GM19324 (cell line): ENCODE measurements around the gene NAALADL2.
"Not testable (repeated sequence)": the region's sequence is repeated elsewhere in the genome, so short reads cannot be mapped to it uniquely, and the experiment has no call there.

Experiments
- ATAC-seq: cut with Tn5 transposase; IDR thresholded peaks from one replicate; pipeline ENCODE4 v1.9.1; 2021; ENCODE audit warnings: mild to moderate bottlenecking, moderate library complexity; ENCODE audit not compliant: unreplicated experiment, low FRiP score

Gene NAALADL2

DNA sequence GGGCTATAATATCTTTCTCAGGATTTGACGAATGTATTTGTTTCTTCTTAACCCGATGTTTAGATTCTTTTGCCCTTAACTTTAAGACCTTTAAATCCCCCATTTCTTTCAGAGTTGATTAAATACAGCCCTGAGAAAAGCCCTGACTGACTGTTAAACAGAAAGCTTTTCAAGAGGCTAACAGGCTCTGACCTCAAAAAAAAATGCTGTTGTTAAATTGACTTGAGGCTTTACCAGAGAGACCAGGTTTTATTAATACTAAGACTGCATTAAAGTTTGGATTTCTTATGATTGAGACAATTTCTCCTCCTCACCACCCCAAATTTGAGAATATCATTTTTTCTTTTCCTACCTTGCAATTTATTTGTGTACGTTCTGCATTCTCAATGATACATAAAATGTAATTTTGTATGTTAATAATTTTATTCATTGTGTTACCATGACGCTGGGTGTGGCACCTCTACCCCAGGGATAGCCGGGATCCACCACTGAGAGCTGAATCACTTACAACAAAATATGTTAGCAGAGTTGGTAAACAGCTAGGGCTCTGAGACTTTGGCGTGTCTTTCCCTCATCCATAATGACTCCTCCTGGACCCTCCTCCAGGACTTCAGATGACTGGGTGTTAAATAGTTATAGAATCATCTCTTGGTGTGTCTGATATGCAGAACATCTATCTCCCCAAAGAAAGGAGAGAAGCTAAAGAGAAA, 753.5 kb downstream of the NAALADL2 start:
- no peak for ATAC-seq

DNA sequence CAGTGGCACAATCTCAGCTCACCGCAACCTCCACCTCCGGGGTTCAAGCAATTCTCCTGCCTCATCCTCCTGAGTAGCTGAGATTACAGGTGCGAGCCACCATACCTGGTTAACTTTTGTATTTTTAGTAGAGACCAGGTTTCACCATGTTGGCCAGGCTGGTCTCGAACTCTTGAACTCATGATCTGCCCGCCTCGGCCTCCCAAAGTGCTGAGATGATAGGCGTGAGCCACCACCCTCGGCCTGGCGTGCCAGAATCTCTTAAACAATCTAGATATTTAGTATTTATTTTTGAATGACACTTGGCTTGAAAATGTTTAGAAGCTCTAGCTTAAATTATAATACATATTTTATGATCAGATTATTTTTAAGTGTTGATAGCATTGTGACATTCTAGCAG, 755.0 kb downstream of the NAALADL2 start:
- not testable (repeated sequence) for ATAC-seq

DNA sequence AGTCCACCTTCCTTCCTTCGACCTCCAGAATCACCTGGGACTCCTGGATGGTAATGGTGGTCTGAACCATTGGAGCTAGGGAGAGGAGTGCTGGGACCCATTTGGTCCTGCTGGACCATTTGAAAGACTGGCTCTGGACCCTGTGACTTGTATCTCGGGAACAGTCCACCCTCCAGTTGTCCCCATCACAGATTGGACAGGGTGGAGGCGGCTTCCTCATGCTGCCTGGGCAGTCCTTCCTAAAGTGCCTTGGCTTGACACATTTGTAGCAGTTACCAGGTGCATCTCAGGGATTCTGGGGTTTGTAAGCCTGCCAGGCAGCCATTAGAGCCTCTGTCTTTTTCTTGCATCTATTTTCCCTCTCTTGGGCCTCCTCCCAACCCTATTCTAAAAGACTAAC, 758.1 kb downstream of the NAALADL2 start:
- ATAC-seq, result no peak

DNA sequence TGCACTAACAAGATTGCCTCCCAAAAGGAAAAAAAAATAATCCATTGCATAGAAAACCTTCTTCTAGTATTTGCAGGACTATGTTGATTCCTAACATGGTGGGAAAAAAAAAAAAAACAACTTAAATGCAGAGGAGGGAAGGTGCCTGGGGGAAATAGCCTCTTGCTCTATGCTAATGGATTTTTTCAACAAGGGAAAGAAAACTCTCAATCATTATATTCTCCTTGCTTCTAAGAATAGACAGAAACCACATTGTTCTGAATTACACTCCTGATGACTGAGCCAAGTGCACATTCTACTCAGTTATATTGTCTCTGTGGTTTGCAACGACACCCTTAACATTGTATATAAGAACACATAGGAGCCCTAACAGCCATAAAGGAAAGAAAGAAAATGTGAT, 760.2 kb downstream of the NAALADL2 start:
- ATAC-seq, result no peak

- ATAC-seq, result no peak
Measured at GRCh38 chr3:175620093-175620492, 761.0 kb downstream of the NAALADL2 start.

DNA sequence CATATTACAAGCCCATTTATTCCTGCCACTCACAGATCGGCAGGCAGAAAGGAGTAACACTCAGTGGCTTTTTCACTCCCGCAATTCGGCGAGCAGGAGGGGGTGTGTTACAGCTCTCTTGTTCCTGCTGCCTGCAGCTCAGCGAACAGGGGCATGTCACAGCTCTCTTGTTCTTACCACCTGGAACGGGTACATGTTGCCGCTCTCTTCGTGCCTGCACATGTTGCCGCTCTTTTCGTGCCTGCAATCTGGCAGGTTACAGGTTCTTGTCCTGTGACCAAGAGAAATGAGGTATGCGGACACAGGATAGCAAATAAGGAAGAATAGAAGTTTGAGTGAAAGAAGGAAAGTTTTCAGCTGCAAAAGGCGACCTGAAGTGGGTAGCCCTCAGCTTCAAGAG, 761.4 kb downstream of the NAALADL2 start:
- no peak for ATAC-seq

DNA sequence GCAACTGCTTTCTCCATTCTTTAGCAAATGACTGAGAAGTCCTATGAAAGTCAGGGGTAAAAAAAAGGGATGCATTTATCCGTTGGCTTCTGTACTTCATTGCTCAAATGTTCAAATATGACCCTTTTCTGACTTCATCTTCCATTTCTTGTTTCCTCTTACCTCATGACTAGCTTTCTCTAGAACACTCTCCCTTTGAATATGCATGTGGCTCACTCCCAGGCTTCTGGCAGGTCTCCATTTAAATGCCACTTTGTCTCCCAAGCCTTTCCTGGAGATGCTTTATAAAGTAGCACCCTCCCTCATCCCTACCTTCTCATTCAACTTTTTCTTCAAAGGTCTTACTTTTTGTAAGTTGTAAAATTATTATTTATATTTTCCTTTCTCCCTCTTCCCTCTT, 781.8 kb downstream of the NAALADL2 start:
- ATAC-seq, result no peak

GRCh38 chr3:175646865-175647264, 787.7 kb downstream of the NAALADL2 start:
- no peak for ATAC-seq

- no peak for ATAC-seq
Measured at GRCh38 chr3:175648899-175649298, 789.8 kb downstream of the NAALADL2 start.

GRCh38 chr3:175651716-175652115, 792.6 kb downstream of the NAALADL2 start:
- ATAC-seq, result no peak

DNA sequence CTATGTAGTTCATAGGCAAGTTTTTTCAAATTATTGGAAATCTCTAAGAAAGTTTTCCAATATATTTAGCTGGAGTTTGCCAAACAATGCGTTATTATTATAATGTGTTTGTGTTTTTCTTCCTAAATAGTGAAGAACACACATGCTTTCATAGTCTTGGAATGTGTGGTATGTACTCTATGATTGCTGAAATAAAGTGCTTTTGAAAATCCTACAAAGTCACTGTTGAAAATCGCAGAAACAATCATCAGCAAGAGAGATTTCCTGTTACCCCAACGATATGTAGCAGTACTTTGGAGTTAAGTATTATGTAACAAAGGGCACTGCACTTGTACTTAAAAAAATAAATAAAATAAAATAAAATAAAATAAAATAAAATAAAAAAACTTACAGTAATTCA, 796.2 kb downstream of the NAALADL2 start:
- no peak for ATAC-seq

DNA sequence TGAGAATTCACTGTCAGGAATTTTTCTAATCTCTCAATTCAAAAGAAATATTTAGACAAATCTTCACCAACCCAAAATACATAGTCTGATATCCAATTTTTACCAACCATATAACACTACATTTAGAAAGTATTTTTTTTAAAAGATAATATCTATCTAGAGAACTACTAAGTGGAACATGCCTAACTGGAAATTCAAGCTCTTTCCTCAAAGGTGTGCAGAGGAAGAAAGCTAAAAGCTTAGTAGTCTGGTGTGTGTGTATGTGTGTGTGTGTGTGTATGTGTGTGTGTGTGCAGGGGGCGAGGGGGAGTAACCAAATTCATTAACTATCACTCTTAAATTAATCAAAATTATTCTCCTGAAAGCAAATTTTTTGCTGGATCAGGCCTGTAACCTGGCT, 797.3 kb downstream of the NAALADL2 start:
- no peak for ATAC-seq

- no peak for ATAC-seq
Measured at GRCh38 chr3:175659670-175660350, 800.7 kb downstream of the NAALADL2 start.

DNA sequence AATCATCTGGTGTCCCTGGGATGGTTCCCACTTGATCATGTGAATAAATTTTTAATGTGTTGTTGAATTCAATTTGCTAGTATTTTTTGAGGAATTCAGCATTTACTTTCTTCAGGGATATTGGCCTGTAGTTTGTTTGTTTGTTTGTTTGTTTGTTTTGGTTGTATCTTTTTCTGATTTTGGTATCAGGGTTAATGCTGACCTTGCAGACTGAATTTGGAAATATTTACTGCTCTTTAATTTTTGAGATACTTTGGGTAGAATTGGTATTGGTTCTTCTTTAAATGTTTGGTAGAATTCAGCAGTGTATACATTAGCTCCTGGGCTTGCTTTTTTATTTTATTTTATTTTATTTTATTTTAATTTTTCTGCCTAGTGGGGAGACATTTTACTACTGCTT, 803.7 kb downstream of the NAALADL2 start:
- no peak for ATAC-seq

DNA sequence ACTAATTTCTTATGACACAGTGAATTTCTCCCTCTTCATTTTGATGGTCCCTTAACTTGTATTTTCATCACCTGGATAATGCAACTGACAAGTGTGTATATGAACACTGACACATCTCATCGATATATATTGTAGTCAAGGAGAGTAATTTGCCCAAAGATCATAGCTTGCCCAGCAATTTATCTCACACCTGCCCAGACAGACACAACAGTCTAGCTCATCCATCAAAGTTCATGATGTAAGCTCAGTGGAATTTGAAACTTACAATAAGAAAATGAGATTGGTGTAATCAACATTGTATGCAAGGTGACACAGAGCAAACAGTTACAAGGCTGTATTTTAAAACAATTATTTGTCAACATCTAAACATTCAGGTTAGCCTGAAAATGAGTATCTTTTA, 805.8 kb downstream of the NAALADL2 start:
- no peak for ATAC-seq

DNA sequence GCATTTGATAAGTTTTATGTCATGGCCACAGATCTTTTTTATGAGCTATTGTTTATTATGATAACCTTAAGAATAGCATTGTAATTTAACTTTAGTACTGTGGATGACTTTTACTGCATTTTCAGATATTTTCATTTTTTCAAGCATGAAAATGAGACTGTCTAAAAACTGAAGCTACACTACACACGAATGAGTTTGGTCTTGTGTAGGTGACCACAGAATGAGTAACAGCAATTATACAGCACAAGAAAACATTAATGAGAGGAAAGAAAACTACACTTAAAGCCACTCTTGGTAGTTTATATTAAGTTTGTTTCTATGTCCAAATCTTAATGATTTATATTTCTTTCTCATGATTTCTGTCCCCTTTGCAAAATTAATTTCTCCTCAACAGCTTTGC, 809.2 kb downstream of the NAALADL2 start:
- ATAC-seq, result no peak

GRCh38 chr3:175670557-175670956, 811.4 kb downstream of the NAALADL2 start:
- no peak for ATAC-seq

- ATAC-seq, result no peak
Measured at GRCh38 chr3:175672119-175672689, 813.1 kb downstream of the NAALADL2 start.

- ATAC-seq, result no peak
Measured at GRCh38 chr3:175679568-175679967, 820.4 kb downstream of the NAALADL2 start.

DNA sequence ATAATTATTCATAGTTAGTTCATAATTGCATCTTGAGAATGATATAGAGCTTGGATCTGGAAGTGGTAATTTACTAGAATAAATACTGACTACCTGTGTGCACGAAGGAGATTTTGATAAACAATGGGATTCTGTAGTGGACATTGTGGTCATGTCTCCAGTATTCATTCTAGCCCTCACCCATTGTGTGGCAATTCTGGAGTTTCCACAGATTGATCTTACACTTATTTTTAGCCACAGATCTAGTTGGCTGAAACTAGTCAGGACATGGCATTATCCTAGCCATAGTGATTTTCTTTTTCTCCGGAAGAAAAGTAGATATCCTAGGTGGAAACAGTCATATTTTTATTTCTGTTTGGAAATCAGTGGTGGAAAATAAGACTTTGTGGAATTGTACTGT, 833.1 kb downstream of the NAALADL2 start:
- ATAC-seq, result no peak

- no peak for ATAC-seq
Measured at GRCh38 chr3:175695251-175695650, 836.1 kb downstream of the NAALADL2 start.

- ATAC-seq, result no peak
Measured at GRCh38 chr3:175702956-175703355, 843.8 kb downstream of the NAALADL2 start.
